CD4-positive, alpha-beta T cell treated with Interleukin-10 for 1 hour (primary cell): ENCODE results near the gene GSTA3.
"Not testable (repeated sequence)": the region's sequence is repeated elsewhere in the genome, so short reads cannot be mapped to it uniquely, and the experiment has no call there.

Experiments
- DNase-seq: peaks from one replicate; pipeline ENCODE4 v3.0.0-alpha.2; 2020

The GSTA3 gene

DNA sequence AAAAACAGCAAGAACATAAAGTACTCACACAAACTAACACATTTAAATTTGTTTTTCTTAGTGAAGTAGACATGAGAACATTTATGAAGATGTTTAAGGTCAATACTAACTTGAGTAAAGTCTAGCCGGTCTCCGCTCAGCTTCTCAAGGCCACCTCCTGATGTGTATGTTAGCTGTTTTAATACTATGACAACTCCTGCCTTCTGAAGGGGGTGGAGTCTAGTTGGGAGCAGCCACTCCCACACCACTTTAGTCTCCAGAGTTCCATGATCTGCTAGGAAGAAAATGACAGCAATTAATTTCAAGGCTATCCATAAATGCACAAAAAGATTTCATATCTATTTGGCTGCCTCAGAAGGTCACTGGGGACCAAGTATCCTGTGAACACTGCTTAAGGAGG lies at the start of gene GSTA3:
TSS of gene GSTA3 (minus strand) at position 168 of the 400 bp plus-strand sequence. CDS start 3,864 bp downstream, outside the sequence.
- DNase-seq = no peak

DNA sequence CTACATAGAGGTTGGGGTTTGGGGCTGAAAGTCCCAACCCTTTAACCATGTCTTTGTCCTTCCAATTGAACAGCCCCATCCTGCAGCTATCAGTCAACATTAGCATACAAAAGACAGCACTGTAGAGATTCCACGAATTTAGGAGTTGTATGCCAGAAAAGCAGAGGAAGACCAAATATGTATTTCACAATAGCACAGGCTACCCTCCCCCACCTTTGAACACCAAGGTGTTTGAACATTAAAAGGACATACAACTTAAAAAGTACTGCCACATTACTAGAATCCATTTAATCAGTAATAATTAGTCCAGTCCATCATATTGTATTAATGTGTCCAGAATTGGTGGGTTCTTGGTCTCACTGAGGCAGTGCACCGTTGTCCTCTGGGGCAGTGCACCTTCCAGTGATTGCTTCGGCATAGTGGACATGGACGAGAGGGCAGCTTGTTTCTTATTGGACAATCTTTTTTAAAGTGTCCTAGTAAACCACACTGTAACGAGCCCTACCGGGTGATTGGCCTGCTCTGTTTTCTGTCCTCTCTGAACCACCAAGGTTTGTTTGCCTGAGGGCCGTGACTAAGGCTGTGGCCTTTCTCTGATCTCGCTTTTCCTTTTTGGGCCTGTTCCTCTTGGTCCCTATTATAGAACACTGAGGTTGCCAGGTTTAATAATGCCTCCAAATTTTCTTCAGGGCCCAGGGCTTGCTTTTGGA lies 49.2 kb upstream of the GSTA3 start:
- no peak for DNase-seq

DNA sequence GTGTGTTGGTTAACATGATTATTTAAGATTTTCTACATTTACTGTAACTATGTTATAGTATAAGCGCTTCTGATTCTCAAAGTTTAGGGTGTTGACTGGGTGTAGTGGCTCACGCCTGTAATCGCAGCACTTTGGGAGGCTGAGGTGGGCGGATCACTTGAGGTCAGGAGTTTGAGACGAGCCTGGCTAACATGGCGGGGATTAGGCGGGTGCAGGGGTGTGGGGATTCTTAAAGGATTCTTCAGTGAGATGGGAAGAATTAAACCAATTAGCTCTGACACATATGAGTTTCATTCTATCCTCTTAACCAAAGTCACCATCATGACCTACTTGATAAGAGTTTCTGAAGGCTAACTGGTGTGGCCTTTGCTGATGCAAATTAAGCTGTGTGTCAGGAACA lies 46.4 kb upstream of the GSTA3 start:
- no peak for DNase-seq

DNA sequence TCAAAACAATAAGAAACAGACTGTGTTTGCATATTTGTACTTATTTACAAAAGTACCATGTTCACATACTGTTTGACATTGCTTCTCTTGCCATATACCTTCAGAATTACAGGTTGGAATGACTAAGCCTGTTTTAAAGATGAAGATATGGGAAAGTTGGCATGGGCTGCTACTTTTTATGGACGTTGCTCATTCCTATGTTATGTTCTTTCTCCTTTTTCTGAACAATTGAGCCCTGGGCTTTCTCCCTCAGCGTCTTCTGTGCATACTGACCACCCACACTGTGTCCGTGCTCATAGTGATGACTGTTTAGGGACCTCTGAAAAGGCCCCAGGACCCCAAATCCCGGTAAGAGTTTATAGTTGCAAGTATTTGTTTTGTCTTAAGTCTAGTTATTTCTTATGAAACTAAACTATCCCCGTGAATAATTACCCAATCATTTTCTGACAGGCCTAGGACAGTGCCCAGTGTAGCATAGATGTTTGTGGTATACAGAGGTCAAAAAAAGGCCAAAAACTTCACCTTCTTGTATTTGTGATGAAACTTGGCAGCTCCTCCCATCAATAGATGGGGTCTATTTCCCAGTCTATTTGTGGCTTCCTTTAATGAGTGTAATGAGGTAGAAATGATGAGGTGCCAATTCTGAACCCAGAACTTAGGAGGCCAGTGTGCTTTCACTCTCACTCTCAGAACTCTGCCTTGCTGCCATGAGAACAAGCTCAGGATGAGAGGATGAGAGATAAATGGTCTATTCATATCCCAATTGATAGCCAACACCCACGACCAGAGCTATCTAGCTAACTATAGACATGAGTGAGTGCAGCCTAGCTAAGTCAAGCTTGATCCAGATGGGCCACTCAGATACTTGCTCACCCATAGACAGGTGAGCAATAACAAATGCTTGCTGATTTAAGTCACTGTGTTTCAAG lies 44.7 kb upstream of the GSTA3 start:
- DNase-seq = no peak

DNA sequence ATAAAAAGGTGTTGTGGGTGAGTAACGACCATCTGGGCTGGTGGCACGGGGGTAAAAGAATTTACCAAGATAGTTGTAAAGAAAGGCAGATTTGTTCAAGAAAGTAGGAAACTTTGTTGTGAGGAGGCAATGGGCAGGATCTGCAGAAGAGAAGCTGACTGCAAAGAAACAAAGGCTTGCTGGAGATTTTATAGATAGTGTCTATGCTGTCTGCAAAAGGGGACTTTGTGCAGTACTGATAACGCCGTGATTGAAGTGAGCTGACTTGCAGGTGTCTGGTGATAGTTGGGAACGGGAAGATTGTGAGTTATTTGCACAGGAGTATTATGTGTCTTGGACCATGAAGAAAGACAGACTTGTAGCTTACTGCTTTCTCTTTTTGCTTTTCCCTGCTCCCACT lies 36.8 kb upstream of the GSTA3 start:
- no peak for DNase-seq

DNA sequence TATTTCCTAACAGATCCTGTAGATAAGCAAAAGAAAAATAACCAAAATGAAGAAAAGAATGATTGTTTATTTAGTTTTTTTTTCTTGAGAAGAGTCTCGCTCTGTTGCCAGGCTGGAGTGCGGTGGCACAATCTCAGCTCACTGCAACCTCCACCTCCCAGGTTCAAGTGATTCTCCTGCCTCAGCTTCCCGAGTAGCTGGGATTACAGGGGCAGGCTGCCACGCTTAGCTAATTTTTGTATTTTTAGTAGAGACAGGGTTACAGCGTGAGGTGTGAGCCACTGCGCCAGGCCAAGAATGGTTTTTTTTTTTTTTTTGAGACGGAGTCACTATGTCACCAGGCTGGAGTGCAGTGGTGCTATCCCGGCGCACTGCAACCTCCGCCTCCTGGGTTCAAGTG lies 33.3 kb upstream of the GSTA3 start:
- DNase-seq = not testable (repeated sequence)

DNA sequence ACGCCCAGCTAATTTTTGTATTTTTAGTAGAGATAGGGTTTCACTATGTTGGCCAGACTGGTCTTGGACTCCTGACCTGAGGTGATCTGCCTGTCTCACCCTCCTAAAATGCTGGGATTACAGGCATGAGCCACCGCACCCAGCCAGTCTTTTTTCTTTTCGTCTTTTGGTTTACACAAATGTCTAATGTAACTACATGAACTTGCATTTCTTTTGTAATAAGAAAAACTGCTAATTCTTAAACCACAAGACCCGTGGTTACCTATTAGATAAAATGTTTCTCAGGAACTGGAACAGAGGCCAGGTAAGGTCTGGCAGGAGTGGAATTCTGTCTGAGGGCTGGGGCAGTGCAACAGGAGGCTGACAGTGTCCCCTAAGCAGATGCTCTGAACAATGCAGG lies 32.7 kb upstream of the GSTA3 start:
- no peak for DNase-seq

DNA sequence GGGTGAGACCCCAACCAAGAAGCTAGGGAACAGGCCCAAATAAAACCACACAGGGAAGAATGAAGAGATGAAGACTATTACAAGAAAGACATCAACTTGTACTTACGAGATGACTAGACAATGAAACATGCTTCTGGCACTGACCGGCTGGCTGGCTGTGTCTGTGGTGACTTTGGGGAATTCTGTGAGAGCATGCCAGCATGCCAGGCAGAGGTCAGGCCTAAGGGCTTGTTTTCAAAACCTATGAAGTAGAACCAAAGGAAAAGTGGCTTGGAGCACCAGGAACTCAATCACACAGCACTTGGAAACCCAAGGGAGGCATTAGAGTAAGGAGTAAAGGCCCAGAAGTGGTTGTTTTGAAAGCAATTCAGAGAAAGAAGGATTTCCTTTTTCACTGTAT lies 28.4 kb upstream of the GSTA3 start:
- DNase-seq = no peak

DNA sequence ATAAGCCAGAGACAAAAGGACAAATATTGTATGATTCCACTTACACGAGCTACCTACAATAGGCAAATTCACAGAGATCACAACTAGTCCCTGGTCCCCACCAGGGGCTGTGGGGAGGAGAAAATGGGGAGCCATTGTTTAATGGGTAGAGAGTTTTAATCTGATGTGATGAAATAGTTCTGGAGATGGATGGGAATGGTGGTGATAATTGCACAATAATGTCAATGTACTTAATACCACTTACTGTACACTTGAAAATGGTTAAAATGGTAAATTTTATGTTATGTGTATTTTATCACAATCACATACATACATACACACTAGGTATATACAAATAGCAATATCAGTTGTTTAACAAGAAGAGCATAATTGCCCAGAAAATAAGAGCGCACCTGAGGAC lies 24.3 kb upstream of the GSTA3 start:
- DNase-seq = no peak

DNA sequence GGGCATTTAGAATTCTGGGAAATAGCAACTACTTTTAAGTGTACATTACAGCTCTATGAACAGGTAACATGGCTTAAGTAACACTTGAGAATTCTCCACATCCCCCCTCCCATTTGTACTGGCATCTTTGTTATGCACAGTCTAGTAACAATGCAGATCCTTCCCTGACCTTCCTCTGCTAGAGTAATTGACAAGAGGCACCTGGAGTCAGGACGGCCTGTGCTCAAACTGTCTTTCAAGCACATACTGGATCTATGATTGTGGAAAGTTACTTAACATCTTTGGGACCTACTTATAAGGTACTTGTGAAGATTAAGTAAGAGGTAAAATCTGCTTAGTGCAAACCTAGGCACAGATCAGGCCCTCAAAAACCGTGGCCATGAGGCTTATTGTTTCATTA lies 21.9 kb upstream of the GSTA3 start:
- no peak for DNase-seq

DNA sequence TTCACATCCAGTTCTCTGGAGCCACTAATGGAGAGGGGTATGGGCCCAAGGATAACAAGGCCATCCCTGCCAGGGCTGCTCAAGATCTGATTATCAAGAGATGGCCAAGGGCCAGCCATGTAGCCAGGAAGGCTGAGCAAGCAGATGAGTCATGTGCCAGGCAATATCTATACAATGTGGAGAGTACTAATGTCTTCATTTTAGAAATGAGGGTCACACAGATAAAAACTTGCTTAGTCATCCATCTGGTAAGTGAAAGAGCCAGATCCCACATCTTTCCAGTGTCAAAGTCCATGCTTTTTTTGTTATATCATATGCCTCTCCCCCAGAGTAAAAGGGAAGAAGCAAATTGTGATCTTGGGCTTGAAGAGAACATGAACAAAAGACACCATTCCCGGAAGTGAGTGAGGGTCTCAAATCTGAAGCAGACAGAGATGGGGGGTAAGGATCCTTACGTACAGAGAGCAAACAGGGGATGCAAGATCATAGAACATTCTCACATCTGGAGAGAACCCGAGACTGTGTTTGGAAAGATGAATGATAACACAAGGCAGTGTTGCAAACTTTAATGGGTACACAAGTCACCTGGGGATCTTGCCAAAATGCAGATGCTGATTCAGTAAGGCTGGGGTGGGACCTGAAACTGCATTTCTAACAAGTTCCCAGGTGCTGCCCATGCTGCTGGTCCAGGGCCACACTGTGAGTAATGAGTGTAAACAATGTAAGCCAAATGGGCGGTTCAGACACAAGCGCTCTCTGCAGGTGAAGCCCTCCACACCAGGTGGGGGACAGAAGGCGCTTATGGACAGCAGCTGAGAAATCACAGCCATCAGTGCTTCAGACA lies 20.0 kb upstream of the GSTA3 start:
- DNase-seq = no peak

DNA sequence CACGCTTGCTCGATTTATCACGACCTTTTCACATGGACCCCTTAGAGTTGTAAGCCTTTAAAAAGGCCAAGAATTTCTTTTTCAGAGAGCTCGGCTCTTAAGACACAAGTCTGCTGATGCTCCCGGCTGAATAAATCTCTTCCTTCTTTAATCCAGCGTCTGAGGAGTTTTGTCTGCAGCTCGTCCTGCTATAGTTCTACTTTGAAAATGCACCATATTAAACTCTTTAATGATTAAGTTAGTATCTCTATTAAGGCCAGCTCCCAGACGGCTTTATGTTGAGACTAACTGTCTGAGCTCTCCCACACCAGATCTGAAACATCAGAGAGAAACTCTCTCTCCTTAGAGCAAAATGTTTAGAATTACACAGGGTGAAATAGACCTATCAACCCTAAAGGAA lies 18.0 kb upstream of the GSTA3 start:
- DNase-seq = no peak

DNA sequence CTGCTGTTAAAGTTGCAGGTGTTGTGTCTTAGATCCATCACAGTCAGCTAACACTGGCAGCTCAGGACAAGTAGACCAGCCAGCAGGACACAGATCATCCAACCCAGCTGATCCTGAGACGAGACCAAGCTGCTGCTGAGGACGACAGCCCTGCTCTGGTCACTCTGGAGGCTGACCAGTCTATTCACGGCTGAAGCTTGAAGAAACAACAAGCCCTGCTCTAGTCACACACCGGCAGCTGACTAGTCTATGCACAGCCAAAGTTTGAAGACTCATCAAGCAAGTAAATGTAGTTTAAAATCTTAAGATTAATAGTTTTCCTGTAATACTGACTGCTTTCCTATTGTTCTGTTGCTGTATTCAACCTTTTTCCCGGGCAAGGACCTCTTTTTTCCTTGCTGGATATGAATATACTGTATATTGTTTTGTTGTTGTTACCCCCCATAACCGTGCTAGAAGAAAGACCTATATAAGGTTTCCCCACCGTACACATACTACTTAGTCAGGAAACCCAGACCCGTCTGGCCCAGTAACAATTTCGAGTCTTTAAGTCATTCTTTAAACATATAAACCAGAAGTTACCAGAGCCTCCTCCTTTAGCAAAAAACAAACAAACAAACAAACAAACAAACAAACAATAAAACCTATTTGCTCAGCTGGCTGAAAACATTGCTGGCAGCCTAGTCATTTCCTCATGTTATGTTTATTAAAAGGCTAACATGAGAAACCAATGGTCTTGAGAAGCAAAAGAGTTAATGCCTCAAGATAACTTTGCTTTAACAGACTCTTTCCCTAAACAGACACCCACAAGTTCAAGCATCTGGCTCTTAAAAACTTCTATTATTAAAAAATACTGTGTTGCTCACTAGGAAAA lies 16.7 kb upstream of the GSTA3 start:
- DNase-seq = no peak

DNA sequence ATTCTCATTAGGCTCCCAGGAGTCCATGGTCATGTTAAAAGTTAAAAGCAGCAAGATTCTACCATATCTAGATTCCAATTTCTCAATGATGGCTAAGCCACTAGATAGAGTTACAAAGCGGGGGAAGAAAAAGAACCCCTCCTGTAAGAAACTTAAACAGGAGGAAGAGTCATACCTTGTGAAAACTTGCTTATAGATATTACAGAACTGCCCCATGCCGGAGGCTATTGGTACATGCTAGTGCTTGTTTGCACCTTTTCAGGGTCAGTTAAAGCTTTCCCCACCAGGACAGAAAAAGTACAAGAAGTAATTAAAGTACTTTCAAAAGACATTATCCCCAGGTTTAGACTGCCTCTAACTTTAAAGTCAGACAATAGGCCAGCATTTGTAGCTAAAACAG lies 15.5 kb upstream of the GSTA3 start:
- DNase-seq = no peak

DNA sequence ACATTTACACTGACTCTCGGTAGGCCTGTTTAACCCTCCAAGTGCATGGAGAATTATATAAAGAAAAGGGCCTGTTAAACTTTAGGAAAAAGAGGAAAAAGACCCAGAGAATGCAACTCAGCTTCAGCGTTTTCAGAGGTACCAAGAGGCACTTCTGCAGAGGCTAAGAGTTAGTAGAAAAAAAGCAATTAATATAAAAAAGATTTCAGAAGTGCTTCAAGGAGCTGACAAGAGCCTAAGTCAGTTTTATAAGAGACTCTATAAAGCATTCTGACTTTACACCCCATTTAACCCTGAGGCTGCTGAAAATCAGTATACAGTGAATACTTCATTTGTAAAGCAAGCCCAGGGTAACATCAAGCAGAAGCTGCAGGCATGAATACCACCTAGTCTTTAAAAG lies 14.2 kb upstream of the GSTA3 start:
- DNase-seq = not testable (repeated sequence)

DNA sequence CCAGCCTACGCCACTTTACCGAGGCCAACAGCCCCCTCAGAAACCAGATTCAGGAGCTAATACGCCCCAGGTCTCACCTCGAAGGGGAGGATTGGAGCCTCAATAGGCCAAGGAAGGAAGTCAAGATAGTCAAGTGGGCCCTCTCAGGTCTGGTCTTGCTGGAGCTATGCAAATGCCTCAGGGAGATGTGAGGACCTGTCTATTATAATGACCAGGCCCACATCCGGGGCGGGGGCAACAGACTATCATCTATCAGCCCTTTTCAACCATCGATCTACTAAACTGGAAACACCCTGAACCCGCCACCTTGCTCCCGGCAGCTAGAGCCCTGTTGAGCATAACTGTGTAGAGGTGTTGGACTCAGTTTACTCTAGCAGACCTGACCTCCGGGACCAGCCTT lies 12.7 kb upstream of the GSTA3 start:
- DNase-seq = no peak

DNA sequence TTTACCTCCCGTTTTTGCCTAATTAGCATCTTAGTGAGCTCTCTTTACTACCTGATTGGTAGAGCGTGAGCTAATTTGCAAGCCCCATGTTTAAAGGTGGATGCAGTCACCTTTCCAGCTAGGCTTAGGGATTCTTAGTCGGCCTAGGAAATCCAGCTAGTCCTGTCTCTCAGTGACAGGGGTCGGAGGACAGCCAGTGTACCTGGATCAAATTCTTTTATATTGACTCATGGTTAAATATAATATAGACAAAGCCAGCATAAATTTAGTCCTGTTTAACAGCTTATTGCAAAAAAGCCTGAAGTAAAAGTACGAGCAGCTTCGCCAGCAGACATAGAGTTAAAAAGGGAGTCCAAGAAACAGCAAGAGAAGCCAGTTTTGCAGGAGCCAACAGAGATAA lies 12.2 kb upstream of the GSTA3 start:
- DNase-seq = no peak

DNA sequence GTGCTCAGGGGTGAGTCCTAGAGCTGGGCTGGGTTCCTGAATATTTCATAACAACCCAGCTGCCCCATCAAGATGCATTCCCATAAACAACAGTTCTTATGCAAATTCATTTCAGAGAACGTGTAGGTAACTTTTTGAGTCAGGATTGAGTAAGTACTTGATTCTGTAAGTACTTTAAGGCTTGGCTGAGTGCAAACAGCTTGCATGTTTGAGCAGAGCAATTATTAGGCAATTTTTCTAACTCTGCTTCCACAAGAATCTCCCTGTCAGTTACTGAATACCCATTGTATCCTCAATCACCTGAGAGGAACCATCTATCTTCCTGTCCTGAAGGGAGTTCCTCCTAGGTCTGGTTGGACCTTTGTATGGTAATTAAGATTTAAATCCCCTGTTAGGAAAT lies 10.0 kb upstream of the GSTA3 start:
- DNase-seq = not testable (repeated sequence)

DNA sequence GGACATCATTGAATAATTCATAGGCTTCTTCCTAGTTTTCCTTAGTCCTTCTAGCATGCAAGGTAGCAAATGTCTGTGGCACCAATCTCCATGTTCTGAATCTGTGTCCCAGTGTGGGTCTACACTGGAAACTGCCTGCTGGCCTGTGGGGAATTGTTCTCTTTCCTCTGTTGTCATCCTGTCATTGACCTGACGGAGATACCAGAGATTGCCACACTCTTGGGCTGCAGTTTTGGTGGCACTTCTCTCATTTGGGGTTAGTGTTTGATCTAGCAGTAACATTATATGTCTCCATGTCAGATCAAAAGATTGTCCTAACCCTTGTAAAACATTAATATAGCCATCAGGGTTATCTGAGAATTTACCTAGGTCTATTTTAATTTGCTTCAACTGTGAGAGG lies 9.3 kb upstream of the GSTA3 start:
- not testable (repeated sequence) for DNase-seq

DNA sequence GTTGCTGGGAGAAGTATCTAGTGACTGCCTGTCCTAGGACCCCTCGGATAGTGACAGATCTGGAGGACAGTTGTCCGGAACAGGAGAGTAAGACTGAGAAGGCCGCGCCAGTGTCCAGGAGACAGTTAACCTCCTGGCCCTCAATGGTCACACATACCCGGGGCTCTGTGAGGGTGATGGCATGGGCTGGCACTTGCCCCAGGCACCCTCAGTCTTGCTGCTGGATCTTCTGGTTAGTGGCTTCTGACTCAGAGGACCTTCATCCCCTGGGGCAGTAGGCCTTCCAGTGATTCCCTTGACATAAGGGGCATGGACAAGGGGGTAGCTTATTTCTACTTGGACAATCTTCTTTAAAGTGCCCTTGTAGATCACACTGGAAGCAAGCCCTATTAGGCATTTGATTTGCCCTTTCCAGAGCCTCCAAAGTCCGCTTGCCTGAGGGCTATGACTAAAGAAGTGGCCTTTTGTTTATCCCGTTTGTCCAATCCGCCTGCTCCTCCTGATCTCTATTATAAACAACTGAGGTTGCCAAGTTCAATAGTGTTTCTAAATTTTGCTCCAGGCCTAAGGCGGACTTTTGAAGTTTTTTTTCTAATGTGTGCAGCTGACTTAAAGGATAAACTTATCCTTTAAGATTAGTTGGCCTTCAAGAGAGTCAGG lies 8.7 kb upstream of the GSTA3 start:
- not testable (repeated sequence) for DNase-seq

DNA sequence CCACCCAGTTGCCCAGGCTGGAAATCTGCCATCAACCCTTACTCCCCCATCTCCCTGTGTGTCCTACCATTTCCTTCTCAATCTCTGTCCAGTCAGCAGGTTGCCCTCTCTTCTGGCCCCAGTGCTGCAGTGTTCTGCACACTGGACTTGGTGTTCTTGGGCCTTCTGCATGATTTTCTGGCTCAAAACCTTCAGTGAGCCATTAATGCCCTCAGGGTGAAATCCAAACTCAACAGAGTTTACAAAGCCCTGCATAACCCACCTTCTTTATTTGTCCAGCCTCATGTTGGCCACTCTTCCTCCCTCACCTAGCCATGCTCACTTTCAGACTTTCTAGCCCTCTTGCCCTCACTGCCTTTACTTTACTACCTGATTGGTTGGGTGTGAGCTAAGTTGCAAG lies 5.0 kb upstream of the GSTA3 start:
- no peak for DNase-seq

DNA sequence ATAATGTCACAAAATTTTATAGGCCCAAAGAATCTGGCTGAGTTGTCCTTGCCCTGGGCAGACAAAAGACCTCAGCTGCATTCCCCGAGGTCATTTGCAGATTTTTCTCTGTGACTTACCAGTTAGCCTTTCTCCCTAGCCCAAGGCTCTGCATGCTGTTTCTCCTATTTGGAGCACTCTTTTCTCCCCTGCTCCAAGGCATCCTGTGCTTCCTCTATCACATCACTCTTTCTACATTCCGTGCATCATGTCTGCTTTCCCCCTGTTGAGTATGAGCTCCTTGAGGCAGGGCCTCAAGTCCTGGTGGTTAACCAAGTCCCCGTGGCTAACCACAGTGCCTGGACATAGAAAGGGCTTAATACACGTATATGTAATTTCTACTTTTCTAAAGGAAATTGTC lies 593 bp upstream of the GSTA3 start:
- DNase-seq = no peak
